Keratinocyte (primary cell): ENCODE data around the gene KPNA3. TPM values are rescaled to one million over a fixed set of nuclear protein-coding genes. Genes with fewer than 3 reads are reported as not detected.
"Not testable (repeated sequence)": the region's sequence is repeated elsewhere in the genome, so short reads cannot be mapped to it uniquely, and the experiment has no call there.

Source experiments
- DNase-seq: peaks from one replicate; pipeline ENCODE4 v3.0.0-alpha.2; 2011; ENCODE audit warnings: low read depth, missing footprints, low spot score
- FAIRE-seq: peaks from 2 replicates; lab custom pipeline; 2011; peaks lifted over from hg19 to GRCh38; lab: Jason Lieb, UNC
- H2AFZ ChIP-seq: 2 replicates; pipeline ENCODE4 v1.6.0; 2012; ENCODE audit warnings: low read length, control low read depth, inconsistent platforms; ENCODE audit not compliant: control insufficient read depth
- H3K27ac ChIP-seq: 2 replicates; pipeline ENCODE4 v1.5.1; 2011; ENCODE audit warnings: low read length; ENCODE audit not compliant: control insufficient read depth, insufficient read depth
- H3K27me3 ChIP-seq: 3 replicates; pipeline ENCODE4 v1.6.0; 2011; ENCODE audit warnings: low read length; ENCODE audit not compliant: control insufficient read depth, insufficient read depth; ENCODE audit errors: extremely low read depth
- H3K36me3 ChIP-seq, 2 experiments: 2 replicates in 1 of 2; 3 replicates in 1 of 2; pipeline ENCODE4 v1.5.1; 2011; ENCODE audit warnings: low read length in 2 of 2, mild to moderate bottlenecking in 1 of 2; ENCODE audit not compliant: control insufficient read depth in 2 of 2, insufficient read depth in 2 of 2; ENCODE audit errors: extremely low read depth in 1 of 2
- H3K4me1 ChIP-seq: 3 replicates; pipeline ENCODE4 v1.5.1; 2011; ENCODE audit warnings: low read length; ENCODE audit not compliant: control insufficient read depth, insufficient read depth; ENCODE audit errors: extremely low read depth
- H3K4me2 ChIP-seq: 3 replicates; pipeline ENCODE4 v1.6.0; 2011; ENCODE audit warnings: low read depth, low read length; ENCODE audit not compliant: control insufficient read depth, insufficient read depth; ENCODE audit errors: extremely low read depth
- H3K4me3 ChIP-seq, 3 experiments: fragments of 200-600 bp in 1 of 3; sonication (generic) in 1 of 3; 2 replicates in 2 of 3; 3 replicates in 1 of 3; pipeline ENCODE4 v1.5.1; 2011 to 2016; ENCODE audit warnings: low read length in 3 of 3, mild to moderate bottlenecking in 3 of 3, control low read depth in 2 of 3, inconsistent platforms in 1 of 3, low read depth in 1 of 3, mixed read lengths in 1 of 3, mixed run types in 1 of 3, moderate library complexity in 1 of 3; ENCODE audit not compliant: control insufficient read depth in 2 of 3, insufficient read depth in 2 of 3; ENCODE audit errors: extremely low read depth in 1 of 3
- H3K79me2 ChIP-seq: 2 replicates; pipeline ENCODE4 v1.6.0; 2012; ENCODE audit warnings: low read length; ENCODE audit not compliant: control insufficient read depth, insufficient read depth
- H3K9ac ChIP-seq: 3 replicates; pipeline ENCODE4 v1.6.0; 2011; ENCODE audit warnings: low read length; ENCODE audit not compliant: control insufficient read depth, insufficient read depth; ENCODE audit errors: extremely low read depth
- H3K9me1 ChIP-seq: 3 replicates; pipeline ENCODE4 v1.6.0; 2011; ENCODE audit warnings: low read length; ENCODE audit not compliant: control insufficient read depth, insufficient read depth; ENCODE audit errors: extremely low read depth
- H3K9me3 ChIP-seq: 2 replicates; pipeline ENCODE4 v1.5.1; 2012; ENCODE audit warnings: low read depth, low read length; ENCODE audit not compliant: control insufficient read depth
- H4K20me1 ChIP-seq: 3 replicates; pipeline ENCODE4 v1.6.0; 2011; ENCODE audit warnings: low read length; ENCODE audit not compliant: control insufficient read depth, insufficient read depth; ENCODE audit errors: extremely low read depth
- CTCF ChIP-seq, 3 experiments: IDR thresholded peaks in 1 of 3; conservative IDR thresholded peaks in 1 of 3; optimal IDR thresholded peaks in 1 of 3; 2 replicates in 2 of 3; 3 replicates in 1 of 3; pipeline versions ENCODE3 to v1.5.1; 2011; ENCODE audit warnings: low read length in 3 of 3, mild to moderate bottlenecking in 3 of 3, moderate library complexity in 2 of 3, control low read depth in 1 of 3, inconsistent platforms in 1 of 3; ENCODE audit not compliant: insufficient read depth in 2 of 3; ENCODE audit errors: extremely low read depth in 1 of 3
- EZH2 ChIP-seq: IDR thresholded peaks from one replicate; pipeline ENCODE4 v1.6.1; 2012; ENCODE audit warnings: inconsistent platforms, mild to moderate bottlenecking, low read length, moderate library complexity
- dilution Hi-C: fragments of 300-500 bp; cut with MboI; formaldehyde crosslinking; loops from one replicate; pipeline ENCODE4 v1.7.0; 2020; ENCODE audit warnings: low sequenced_read_pairs; ENCODE audit not compliant: extremely low pct_ligation_motif_present
- polyA plus RNA-seq, 5 experiments: library from polyadenylated mRNA; depleted of rRNA in 3 of 5; stranded (reverse) in 3 of 5; stranded (forward) in 1 of 5; unstranded in 1 of 5; fragments of >200 nt; gene quantifications; 1 replicate in 1 of 5; 2 replicates in 3 of 5; 3 replicates in 1 of 5; pipeline versions ENCODE4 v1.2.1 to v1.2.3, GENCODE V29; 2011 to 2012; ENCODE audit warnings: missing spikeins in 2 of 5, low read depth in 1 of 5, low replicate concordance in 1 of 5

Gene KPNA3
- polyA plus RNA-seq, 1 donor (not counting 4 experiments of a cell fraction or from before 2014, with no cell fraction given) = 37.3 TPM

GRCh38 chr13:49807681-49808080 lies 15.2 kb upstream of the KPNA3 start:
- Histone ChIP-seq H3K79me2 (no peaks in the 10 kb centered on the region), H3K9ac (no peak overlapping the region), H3K36me3 (no peaks in the 10 kb centered on the region), H3K27ac (no peak overlapping the region), H4K20me1 (no peaks in the 10 kb centered on the region), H3K9me3 (no peaks in the 10 kb centered on the region), H3K4me1 (no peaks in the 10 kb centered on the region), H2AFZ (no peak overlapping the region), H3K9me1 (no peaks in the 10 kb centered on the region), H3K4me2 (no peak overlapping the region), H3K27me3 (no peaks in the 10 kb centered on the region), H3K4me3 (no peak overlapping the region)
- TF ChIP-seq EZH2 (no peak), CTCF (optimal IDR thresholded peaks at IDR 0.05 in 1 of 3, IDR thresholded peaks at IDR 0.05 in 1 of 3, conservative IDR thresholded peaks at IDR 0.05 in 1 of 3; ENCODE audit: extremely low read depth in 1 of 3, insufficient read depth in 2 of 3, low read length in 3 of 3) (no peak)
- DNase-seq (no peak), FAIRE-seq (no peak)
- dilution Hi-C loops = no loop called here

- dilution Hi-C loops = no loop called here
- TF ChIP-seq EZH2 (no peak), CTCF (optimal IDR thresholded peaks at IDR 0.05 in 1 of 3, IDR thresholded peaks at IDR 0.05 in 1 of 3, conservative IDR thresholded peaks at IDR 0.05 in 1 of 3; ENCODE audit: extremely low read depth in 1 of 3, insufficient read depth in 2 of 3, low read length in 3 of 3) (no peak)
- no peak overlapping the region for H3K4me2 ChIP-seq
- H3K9me3 ChIP-seq = no peaks in the 10 kb centered on the region
- peak; percentile 33 for DNase-seq
- H4K20me1 ChIP-seq = no peaks in the 10 kb centered on the region
- no peak overlapping the region for H3K9ac ChIP-seq
- no peaks in the 10 kb centered on the region for H3K79me2 ChIP-seq
- H2AFZ ChIP-seq = no peak overlapping the region
- H3K4me3 ChIP-seq = no peak overlapping the region
- no peak overlapping the region for H3K27ac ChIP-seq
- H3K36me3 ChIP-seq = no peaks in the 10 kb centered on the region
- no peaks in the 10 kb centered on the region for H3K9me1 ChIP-seq
- no peaks in the 10 kb centered on the region for H3K27me3 ChIP-seq
- FAIRE-seq = peak; percentile 32
- no peaks in the 10 kb centered on the region for H3K4me1 ChIP-seq
These were observed 13.6 kb upstream of the KPNA3 start for GRCh38 chr13:49806126-49806536.

GRCh38 chr13:49803047-49803446 lies 10.6 kb upstream of the KPNA3 start:
- H3K4me3 ChIP-seq, H3K27me3 ChIP-seq, H4K20me1 ChIP-seq, H3K4me1 ChIP-seq, H3K9ac ChIP-seq, FAIRE-seq, H3K79me2 ChIP-seq, H3K9me3 ChIP-seq, DNase-seq, H3K36me3 ChIP-seq, H3K27ac ChIP-seq, H3K4me2 ChIP-seq, H3K9me1 ChIP-seq, dilution Hi-C loops, H2AFZ ChIP-seq: not testable (repeated sequence)
